ENCODE results near the gene SLC25A21. TPM values are rescaled to one million over a fixed set of nuclear protein-coding genes. Genes with fewer than 3 reads are reported as not detected.

Gene SLC25A21
- total and polyA plus RNA-seq, 4 donors = 0.65 to 1.4 (median 1.3) TPM; not detected in 1

DNA sequence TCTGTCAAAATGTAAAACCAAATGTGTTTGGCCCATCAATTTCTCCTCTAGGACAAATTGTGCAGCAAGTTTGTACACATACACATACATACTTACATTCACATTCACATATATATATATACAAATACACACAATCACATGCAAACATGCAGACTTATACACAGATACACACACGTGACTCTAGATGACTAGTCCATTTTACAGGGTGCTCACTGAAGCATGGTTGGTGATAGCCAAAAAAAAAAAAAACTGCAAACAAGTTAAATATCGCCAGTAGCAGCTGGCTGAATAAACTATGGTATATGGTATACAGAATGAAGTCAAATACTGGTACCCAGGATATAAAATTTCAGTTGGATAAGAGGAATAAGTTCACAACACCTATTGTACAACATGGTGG, 77.9 kb downstream of the SLC25A21 start:
- 82 to 87% methylated on average over 2 of the region's 2 CpGs for WGBS, 2 donors
- Histone ChIP-seq H3K9me3 (ENCODE audit: control insufficient read depth, low read length) (no peaks in the 10 kb centered on the region), H3K4me1 (ENCODE audit: control insufficient read depth in 1 of 2, insufficient read depth in 2 of 2, low read length in 2 of 2) (no peaks in the 10 kb centered on the region), H3K27me3 (ENCODE audit: control insufficient read depth in 1 of 2, insufficient read depth in 2 of 2, low read length in 1 of 2) (no peaks in the 10 kb centered on the region), H3K4me3 (ENCODE audit: low read length in 2 of 2) (no peak overlapping the region), H3K27ac (ENCODE audit: low read depth in 1 of 2, low read length in 2 of 2) (no peak overlapping the region), H3K36me3 (ENCODE audit: control insufficient read depth in 1 of 2, insufficient read depth in 2 of 2, low read length in 1 of 2) (no peaks in the 10 kb centered on the region)
- no peak for ATAC-seq (ENCODE audit: low FRiP score)
- DNase-seq = no peak
- intact Hi-C loops (cut with DNase I) = no loop called here

DNA sequence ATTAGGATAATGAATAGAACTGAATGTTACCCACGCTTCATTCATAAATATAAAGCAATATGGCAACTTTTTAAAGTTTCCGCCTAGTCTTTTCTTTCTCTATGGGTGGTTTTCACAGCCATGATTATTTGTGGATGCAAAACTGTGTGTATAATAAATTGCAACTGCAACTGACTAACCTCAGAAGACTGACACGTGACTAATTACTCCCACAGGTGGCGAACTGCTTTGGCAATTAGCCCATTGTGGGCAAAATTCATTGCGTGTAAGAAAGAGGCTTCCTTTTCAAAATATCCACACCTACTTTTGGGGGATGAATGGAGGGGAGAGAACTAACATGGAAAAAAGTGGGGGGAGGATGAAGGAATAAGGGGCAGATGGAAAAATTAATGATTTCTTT, 79.0 kb downstream of the SLC25A21 start:
- no peaks in the 10 kb centered on the region for H3K4me1 ChIP-seq (ENCODE audit: control insufficient read depth in 1 of 2, insufficient read depth in 2 of 2, low read length in 2 of 2)
- no peak for ATAC-seq (ENCODE audit: low FRiP score)
- no peak overlapping the region for H3K27ac ChIP-seq (ENCODE audit: low read depth in 1 of 2, low read length in 2 of 2)
- no peak overlapping the region for H3K4me3 ChIP-seq (ENCODE audit: low read length in 2 of 2)
- H3K27me3 ChIP-seq (ENCODE audit: control insufficient read depth in 1 of 2, insufficient read depth in 2 of 2, low read length in 1 of 2) = no peaks in the 10 kb centered on the region
- DNase-seq = no peak
- WGBS, 2 donors = 51 to 64% methylated on average over 5 of the region's 5 CpGs
- intact Hi-C loops (cut with DNase I) = no loop called here
- no peaks in the 10 kb centered on the region for H3K36me3 ChIP-seq (ENCODE audit: control insufficient read depth in 1 of 2, insufficient read depth in 2 of 2, low read length in 1 of 2)
- H3K9me3 ChIP-seq (ENCODE audit: control insufficient read depth, low read length) = no peaks in the 10 kb centered on the region

DNA sequence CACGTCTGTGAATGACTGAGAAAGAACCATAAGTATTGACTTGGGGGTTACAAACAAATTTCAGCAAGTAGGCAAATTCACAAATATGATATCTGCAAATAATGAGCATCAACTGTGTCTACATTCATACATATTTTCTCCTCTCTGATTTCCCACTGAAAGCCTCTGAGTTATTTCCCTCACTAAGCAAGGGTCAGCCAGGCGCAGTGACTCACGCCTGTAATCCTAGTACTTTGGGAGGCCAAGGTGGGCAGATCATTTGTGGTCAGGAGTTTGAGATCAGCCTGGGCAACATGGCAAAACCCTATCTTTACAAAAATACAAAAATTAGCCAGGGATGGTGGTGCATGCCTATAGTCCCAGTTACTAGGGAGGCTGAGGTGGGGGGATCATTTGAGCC, 80.8 kb downstream of the SLC25A21 start:
- no peaks in the 10 kb centered on the region for H3K27me3 ChIP-seq (ENCODE audit: control insufficient read depth in 1 of 2, insufficient read depth in 2 of 2, low read length in 1 of 2)
- H3K27ac ChIP-seq (ENCODE audit: low read depth in 1 of 2, low read length in 2 of 2) = no peak overlapping the region
- no peak for DNase-seq
- no peaks in the 10 kb centered on the region for H3K36me3 ChIP-seq (ENCODE audit: control insufficient read depth in 1 of 2, insufficient read depth in 2 of 2, low read length in 1 of 2)
- WGBS, 2 donors = 81 to 84% methylated on average over 3 of the region's 3 CpGs
- H3K4me1 ChIP-seq (ENCODE audit: control insufficient read depth in 1 of 2, insufficient read depth in 2 of 2, low read length in 2 of 2) = no peaks in the 10 kb centered on the region
- no peak overlapping the region for H3K4me3 ChIP-seq (ENCODE audit: low read length in 2 of 2)
- no peak for ATAC-seq (ENCODE audit: low FRiP score)
- intact Hi-C loops (cut with DNase I) = no loop called here
- no peaks in the 10 kb centered on the region for H3K9me3 ChIP-seq (ENCODE audit: control insufficient read depth, low read length)

DNA sequence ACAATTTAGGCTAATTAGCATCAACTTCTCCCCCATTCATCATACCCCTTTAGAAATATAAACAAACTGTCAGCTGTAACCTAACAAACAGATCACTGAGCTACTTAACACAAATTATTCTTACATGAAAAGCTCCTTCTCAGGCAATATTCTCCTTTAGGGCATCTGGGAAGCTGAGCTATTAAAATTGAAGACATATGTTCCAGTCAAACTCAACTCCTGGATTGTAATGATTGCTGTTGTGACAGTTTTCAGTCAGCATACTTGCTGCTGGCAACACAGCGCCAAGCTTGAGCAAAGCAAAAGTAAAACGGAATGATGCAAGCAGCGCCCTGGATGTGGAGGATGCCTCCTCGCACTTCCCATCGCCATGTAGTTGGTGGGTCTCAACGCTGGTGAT, 82.4 kb downstream of the SLC25A21 start:
- H3K27ac ChIP-seq (ENCODE audit: low read depth in 1 of 2, low read length in 2 of 2) = no peak overlapping the region
- WGBS, 2 donors = 70 to 78% methylated on average over 6 of the region's 6 CpGs
- ATAC-seq (ENCODE audit: low FRiP score) = no peak
- no peak for DNase-seq
- no peak overlapping the region for H3K4me3 ChIP-seq (ENCODE audit: low read length in 2 of 2)
- no peaks in the 10 kb centered on the region for H3K9me3 ChIP-seq (ENCODE audit: control insufficient read depth, low read length)
- no peaks in the 10 kb centered on the region for H3K36me3 ChIP-seq (ENCODE audit: control insufficient read depth in 1 of 2, insufficient read depth in 2 of 2, low read length in 1 of 2)
- no peaks in the 10 kb centered on the region for H3K4me1 ChIP-seq (ENCODE audit: control insufficient read depth in 1 of 2, insufficient read depth in 2 of 2, low read length in 2 of 2)
- intact Hi-C loops (cut with DNase I) = no loop called here
- H3K27me3 ChIP-seq (ENCODE audit: control insufficient read depth in 1 of 2, insufficient read depth in 2 of 2, low read length in 1 of 2) = no peaks in the 10 kb centered on the region

GRCh38 chr14:37089410-37089809, 83.0 kb downstream of the SLC25A21 start:
- no peaks in the 10 kb centered on the region for H3K36me3 ChIP-seq (ENCODE audit: control insufficient read depth in 1 of 2, insufficient read depth in 2 of 2, low read length in 1 of 2)
- ATAC-seq (ENCODE audit: low FRiP score) = no peak
- H3K4me1 ChIP-seq (ENCODE audit: control insufficient read depth in 1 of 2, insufficient read depth in 2 of 2, low read length in 2 of 2) = no peaks in the 10 kb centered on the region
- H3K27me3 ChIP-seq (ENCODE audit: control insufficient read depth in 1 of 2, insufficient read depth in 2 of 2, low read length in 1 of 2) = no peaks in the 10 kb centered on the region
- no peak overlapping the region for H3K27ac ChIP-seq (ENCODE audit: low read depth in 1 of 2, low read length in 2 of 2)
- intact Hi-C loops (cut with DNase I) = no loop called here
- 71 to 73% methylated on average over 3 of the region's 3 CpGs for WGBS, 2 donors
- H3K9me3 ChIP-seq (ENCODE audit: control insufficient read depth, low read length) = no peaks in the 10 kb centered on the region
- H3K4me3 ChIP-seq (ENCODE audit: low read length in 2 of 2) = no peak overlapping the region
- no peak for DNase-seq

- WGBS, 2 donors = 54 to 66% methylated on average over 9 of the region's 9 CpGs
Observed at GRCh38 chr14:37088356-37089215, 83.8 kb downstream of the SLC25A21 start.

DNA sequence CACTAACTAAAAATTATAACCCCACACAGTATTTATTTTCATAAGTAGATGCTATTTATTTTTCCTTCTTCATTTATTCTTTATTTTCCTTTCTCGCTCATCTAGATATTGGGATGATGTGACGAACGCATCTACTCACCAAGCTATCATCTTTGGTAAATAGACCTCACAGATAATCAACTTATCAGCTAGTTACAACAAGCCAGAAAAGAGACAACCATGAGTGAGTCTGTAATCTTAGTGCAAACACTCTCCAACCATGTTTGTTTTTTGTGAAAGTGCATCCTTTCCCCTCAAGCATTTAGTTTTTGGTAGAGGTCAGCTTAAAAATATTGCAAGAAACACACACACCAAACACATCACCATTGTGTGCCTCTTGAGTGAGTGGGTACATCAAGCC, 84.9 kb downstream of the SLC25A21 start:
- DNase-seq (no peak), ATAC-seq (ENCODE audit: low FRiP score) (no peak)
- H3K27ac ChIP-seq (ENCODE audit: low read depth in 1 of 2, low read length in 2 of 2) = no peak overlapping the region
- no peaks in the 10 kb centered on the region for H3K27me3 ChIP-seq (ENCODE audit: control insufficient read depth in 1 of 2, insufficient read depth in 2 of 2, low read length in 1 of 2)
- H3K36me3 ChIP-seq (ENCODE audit: control insufficient read depth in 1 of 2, insufficient read depth in 2 of 2, low read length in 1 of 2) = no peaks in the 10 kb centered on the region
- 92 to 96% methylated on average over 3 of the region's 3 CpGs for WGBS, 2 donors
- no peaks in the 10 kb centered on the region for H3K9me3 ChIP-seq (ENCODE audit: control insufficient read depth, low read length)
- H3K4me1 ChIP-seq (ENCODE audit: control insufficient read depth in 1 of 2, insufficient read depth in 2 of 2, low read length in 2 of 2) = no peaks in the 10 kb centered on the region
- no peak overlapping the region for H3K4me3 ChIP-seq (ENCODE audit: low read length in 2 of 2)
- intact Hi-C loops (cut with DNase I) = no loop called here

More at GRCh38 chr14:37088356-37089215, 83.8 kb downstream of the SLC25A21 start:
- ATAC-seq (ENCODE audit: low FRiP score) (no peak), DNase-seq (no peak)
- Histone ChIP-seq H3K27ac (ENCODE audit: low read depth in 1 of 2, low read length in 2 of 2) (no peak overlapping the region), H3K27me3 (ENCODE audit: control insufficient read depth in 1 of 2, insufficient read depth in 2 of 2, low read length in 1 of 2) (no peaks in the 10 kb centered on the region), H3K4me1 (ENCODE audit: control insufficient read depth in 1 of 2, insufficient read depth in 2 of 2, low read length in 2 of 2) (no peaks in the 10 kb centered on the region), H3K36me3 (ENCODE audit: control insufficient read depth in 1 of 2, insufficient read depth in 2 of 2, low read length in 1 of 2) (no peaks in the 10 kb centered on the region), H3K9me3 (ENCODE audit: control insufficient read depth, low read length) (no peaks in the 10 kb centered on the region), H3K4me3 (ENCODE audit: low read length in 2 of 2) (no peak overlapping the region)
- intact Hi-C loops (cut with DNase I) = no loop called here

DNA sequence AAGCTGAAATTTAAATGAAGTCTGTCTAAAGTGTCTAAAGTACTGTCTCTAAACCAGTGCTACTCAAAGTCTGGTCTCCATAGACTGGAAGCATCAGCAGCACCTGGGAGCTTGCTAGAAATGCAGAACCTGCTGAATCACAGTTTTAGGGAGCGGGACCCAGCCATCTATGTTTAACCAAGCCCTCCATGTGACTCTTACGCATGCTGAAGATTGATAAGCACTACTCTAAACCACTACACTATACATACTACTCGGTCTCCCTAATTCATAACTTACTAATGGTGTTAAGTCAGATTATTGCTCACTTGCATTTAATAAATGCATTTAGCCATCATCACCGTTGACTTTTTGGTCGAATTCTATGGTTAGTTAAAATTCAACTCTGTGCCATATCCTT, 88.8 kb downstream of the SLC25A21 start:
- WGBS, 2 donors = 66 to 83% methylated on average over 5 of the region's 5 CpGs
- intact Hi-C loops (cut with DNase I) = no loop called here
- H3K36me3 ChIP-seq (ENCODE audit: control insufficient read depth in 1 of 2, insufficient read depth in 2 of 2, low read length in 1 of 2) = no peaks in the 10 kb centered on the region
- no peak overlapping the region for H3K27ac ChIP-seq (ENCODE audit: low read depth in 1 of 2, low read length in 2 of 2)
- no peaks in the 10 kb centered on the region for H3K4me1 ChIP-seq (ENCODE audit: control insufficient read depth in 1 of 2, insufficient read depth in 2 of 2, low read length in 2 of 2)
- ATAC-seq (ENCODE audit: low FRiP score) = no peak
- no peak for DNase-seq
- H3K9me3 ChIP-seq (ENCODE audit: control insufficient read depth, low read length) = no peaks in the 10 kb centered on the region
- no peaks in the 10 kb centered on the region for H3K27me3 ChIP-seq (ENCODE audit: control insufficient read depth in 1 of 2, insufficient read depth in 2 of 2, low read length in 1 of 2)
- no peak overlapping the region for H3K4me3 ChIP-seq (ENCODE audit: low read length in 2 of 2)

GRCh38 chr14:37082449-37082848, 90.0 kb downstream of the SLC25A21 start:
- intact Hi-C loops (cut with DNase I) = no loop called here
- Histone ChIP-seq H3K4me3 (ENCODE audit: low read length in 2 of 2) (no peak overlapping the region), H3K4me1 (ENCODE audit: control insufficient read depth in 1 of 2, insufficient read depth in 2 of 2, low read length in 2 of 2) (no peaks in the 10 kb centered on the region), H3K27me3 (ENCODE audit: control insufficient read depth in 1 of 2, insufficient read depth in 2 of 2, low read length in 1 of 2) (no peaks in the 10 kb centered on the region), H3K27ac (ENCODE audit: low read depth in 1 of 2, low read length in 2 of 2) (no peak overlapping the region), H3K36me3 (ENCODE audit: control insufficient read depth in 1 of 2, insufficient read depth in 2 of 2, low read length in 1 of 2) (no peaks in the 10 kb centered on the region), H3K9me3 (ENCODE audit: control insufficient read depth, low read length) (no peaks in the 10 kb centered on the region)
- ATAC-seq (ENCODE audit: low FRiP score) (no peak), DNase-seq (no peak)
- 0% methylated on average over 1 of the region's 1 CpG for WGBS, 2 donors

All from aorta (tissue), 5 donors.